ENCODE data around the gene TMEM158.

The TMEM158 gene

DNA sequence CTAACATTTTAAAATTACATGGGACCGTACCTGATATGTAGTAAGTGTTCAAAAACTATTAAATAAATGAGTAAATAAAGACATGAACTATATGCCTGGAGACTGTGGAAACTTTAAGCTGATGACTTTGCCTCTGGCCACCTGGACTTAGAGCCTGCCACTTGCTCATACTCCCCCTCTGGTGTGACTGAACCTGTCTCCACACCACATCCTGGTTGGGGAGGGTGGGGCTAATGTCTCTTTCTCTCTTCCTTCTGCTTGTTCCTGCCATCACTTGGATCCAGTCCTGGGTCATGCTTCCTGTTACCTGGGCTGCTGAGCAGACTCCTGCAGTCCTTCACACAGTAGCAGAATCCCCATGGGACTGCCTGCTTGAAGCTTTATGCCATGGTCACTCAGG is 8.2 kb upstream of the TMEM158 start:
- no peak for DNase-seq (ENCODE audit: low read depth in 3 of 3)

DNA sequence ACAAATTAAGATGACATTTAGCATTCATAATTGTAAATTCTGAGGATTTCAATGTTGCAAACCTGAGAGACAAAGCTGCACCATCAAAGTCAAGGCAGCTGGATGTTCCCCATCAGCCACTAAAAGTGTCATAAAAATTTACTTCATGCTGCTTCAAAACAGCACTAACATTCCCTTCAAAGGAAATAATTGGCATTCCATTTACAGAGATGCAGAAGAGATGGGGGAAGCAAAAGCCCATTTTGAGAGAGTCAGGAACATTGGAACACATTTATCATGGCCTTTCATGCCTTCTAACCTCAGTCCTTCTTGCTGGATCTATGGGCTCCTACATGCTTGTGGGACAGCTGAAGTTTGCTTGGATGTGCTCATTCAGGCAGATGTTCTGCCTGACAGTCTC is 6.4 kb upstream of the TMEM158 start:
- DNase-seq (ENCODE audit: low read depth in 3 of 3), result no peak

GRCh38 chr3:45227946-45228345 is 1.9 kb upstream of the TMEM158 start:
- no peak for DNase-seq (ENCODE audit: low read depth in 3 of 3)

- DNase-seq (ENCODE audit: low read depth in 3 of 3), result no peak
These were observed 1.2 kb upstream of the TMEM158 start for GRCh38 chr3:45227071-45227820.

DNA sequence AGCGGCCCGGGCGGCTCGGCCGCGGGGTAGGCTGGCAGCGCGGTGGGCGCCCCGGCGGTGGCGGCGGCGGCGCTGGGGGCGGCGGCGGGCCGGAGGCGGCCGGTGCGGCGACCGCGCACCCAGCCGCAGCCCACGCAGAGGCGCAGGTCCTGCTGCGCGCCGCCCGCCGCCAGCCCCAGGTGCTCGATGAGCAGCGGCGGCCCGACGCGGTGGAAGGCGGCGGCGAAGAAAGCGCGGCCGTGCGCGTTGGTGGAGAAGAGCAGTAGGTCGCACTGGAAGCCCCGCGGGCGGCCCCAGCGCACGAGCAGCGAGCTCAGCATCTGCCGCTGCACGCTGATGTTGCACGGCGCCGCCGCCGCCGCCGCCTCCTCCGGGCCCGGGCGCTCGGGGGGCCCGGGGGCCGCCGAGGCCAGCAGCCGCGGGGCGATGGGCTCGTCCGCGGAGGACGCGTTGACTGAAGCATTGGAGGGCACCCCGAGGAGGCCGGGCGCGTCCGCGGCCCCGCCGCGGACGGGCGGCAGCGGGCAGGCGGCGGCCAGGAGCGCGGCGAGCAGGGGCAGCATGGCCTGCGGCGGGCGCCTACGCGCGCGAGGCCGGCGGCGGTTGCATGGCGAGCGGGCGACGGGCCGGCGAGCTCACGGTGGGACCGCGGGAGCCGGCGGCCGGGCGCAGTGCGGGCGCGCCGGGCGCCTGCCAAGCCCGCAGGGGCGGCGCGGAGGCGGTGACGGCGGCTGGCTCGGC is 452 bp downstream of the TMEM158 start:
- DNase-seq (ENCODE audit: low read depth in 3 of 3), result peak in 1 of 3 experiments; percentile 41

- peak in 1 of 3 experiments; percentile 22 for DNase-seq (ENCODE audit: low read depth in 3 of 3)
These were observed 1.1 kb downstream of the TMEM158 start for GRCh38 chr3:45224824-45225464.

DNA sequence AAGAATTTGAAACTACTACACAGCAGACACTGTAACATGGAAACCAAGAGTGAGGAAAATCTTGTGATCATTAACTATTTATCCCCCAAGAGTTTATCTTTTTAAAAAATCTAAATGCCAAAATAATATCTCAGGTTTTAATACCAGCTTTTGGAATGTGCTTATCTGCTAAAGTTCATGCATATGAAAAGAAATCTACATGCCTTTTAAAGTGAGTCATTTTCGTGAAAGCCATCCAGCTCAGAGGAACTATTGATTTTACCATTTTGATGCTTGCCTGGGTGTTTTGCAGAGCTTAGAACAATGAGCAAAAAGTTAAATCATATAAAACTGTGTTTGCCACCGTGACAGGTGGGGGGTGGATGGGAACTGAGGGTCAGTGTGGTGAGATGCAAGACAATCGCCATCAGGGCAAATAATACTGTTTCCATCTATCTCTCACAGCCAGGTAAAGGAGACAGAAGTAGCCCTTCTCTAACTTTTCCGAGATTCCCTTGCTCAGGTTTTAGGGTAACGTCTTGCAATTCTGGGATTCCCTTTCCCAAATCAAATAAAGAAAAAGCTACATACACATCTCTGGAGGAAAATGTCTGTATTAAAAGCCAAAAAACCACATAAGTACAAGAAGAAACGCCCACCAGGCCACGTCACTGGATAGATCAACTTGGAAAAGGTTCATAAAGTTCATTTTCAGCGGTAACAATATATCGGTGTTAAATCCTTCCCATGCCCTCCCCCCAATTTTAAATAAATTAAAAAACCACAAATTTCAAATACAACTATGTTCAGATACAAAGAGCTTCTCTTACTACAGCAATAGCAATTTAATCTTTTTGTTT is 2.0 kb downstream of the TMEM158 start:
- DNase-seq (ENCODE audit: low read depth in 3 of 3), result peak in 1 of 3 experiments; percentile 26

- no peak for DNase-seq (ENCODE audit: low read depth in 3 of 3)
These were observed 6.4 kb downstream of the TMEM158 start for GRCh38 chr3:45219694-45220093.

DNA sequence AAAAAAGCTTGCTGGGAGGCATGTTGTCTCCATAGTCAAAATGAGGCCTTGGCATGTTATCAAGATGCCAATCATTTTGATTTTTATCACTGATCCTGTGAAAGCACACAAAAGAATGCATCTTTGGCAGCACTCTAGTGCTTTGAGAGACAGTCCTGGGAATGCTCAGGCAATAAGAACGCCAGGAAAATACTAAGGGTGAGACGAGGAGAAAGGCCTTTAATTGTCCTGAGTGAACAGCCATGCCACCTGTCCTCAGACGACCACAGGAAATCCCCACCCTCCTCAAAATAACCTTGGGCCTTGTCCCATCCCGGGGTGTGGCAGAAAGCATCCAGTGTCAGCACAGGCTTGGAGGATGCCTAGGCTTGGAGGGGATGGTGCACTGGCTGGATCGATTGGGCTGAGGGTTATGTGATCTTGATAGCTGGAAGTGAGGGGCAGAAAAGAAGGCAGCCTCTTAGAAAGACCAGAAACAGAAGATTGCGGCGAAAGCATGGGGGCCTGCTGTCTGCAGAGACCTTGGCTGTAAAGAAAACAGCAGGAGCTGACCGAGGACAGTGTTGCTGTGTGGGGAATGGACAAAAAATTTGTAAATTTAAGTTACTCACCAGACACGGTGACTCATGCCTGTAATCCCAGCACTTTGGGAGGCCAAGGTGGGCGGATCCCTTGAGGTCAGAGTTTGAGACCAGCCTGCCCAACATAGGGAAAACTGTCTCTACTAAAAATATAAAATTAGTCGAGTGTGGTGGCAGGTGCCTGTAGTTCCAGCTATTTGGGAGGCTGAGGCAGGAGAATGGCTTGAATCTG is 7.3 kb downstream of the TMEM158 start:
- no peak for DNase-seq (ENCODE audit: low read depth in 3 of 3)

GRCh38 chr3:45216021-45216609 is 10.0 kb downstream of the TMEM158 start:
- no peak for DNase-seq (ENCODE audit: low read depth in 3 of 3)

GRCh38 chr3:45215466-45215865 is 10.6 kb downstream of the TMEM158 start:
- no peak for DNase-seq (ENCODE audit: low read depth in 3 of 3)

- no peak for DNase-seq (ENCODE audit: low read depth in 3 of 3)
These were observed 11.9 kb downstream of the TMEM158 start for GRCh38 chr3:45214061-45214680.

- DNase-seq (ENCODE audit: low read depth in 3 of 3), result no peak
These were observed 14.0 kb downstream of the TMEM158 start for GRCh38 chr3:45212095-45212468.

- no peak for DNase-seq (ENCODE audit: low read depth in 3 of 3)
These were observed 14.5 kb downstream of the TMEM158 start for GRCh38 chr3:45211466-45212094.

DNA sequence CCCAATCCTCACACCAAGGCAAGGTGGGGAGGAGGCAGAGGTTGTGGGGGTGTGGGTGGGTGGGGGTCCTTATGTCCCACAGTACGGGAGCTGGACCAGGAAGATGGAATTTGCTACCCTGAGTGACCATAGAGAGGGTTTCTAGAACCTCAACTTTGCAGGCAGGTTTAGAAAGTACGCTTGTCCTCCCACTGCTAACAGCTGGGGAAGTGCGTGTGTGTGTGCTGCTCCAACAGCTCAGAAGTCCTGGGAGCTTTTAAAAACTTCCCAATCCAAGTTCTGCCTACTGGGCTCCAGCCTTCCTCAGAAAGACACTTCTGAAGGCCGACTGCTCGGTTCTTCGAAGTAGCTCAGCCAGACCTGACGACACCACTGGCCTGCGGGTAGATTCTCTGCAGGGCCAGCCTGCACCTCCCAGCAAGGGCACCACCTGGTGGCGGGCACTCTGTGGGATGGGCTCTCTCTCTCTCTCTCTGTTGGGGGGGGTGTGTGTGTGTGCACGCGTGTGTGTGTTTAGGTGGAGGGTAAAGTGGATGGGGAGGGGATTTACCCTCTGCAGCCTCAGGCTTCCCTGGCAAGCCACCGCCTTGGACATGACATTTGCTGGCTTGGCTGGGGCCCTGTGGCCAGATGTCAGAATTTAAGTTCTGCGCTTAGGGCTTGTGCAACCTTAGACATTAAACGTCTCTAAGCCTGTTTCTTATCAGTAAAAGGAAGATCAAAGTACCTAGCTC is 15.6 kb downstream of the TMEM158 start:
- DNase-seq (ENCODE audit: low read depth in 3 of 3), result peak; percentile 58 to 76 (median 62)

GRCh38 chr3:45209526-45209925 is 16.6 kb downstream of the TMEM158 start:
- no peak for DNase-seq (ENCODE audit: low read depth in 3 of 3)

DNA sequence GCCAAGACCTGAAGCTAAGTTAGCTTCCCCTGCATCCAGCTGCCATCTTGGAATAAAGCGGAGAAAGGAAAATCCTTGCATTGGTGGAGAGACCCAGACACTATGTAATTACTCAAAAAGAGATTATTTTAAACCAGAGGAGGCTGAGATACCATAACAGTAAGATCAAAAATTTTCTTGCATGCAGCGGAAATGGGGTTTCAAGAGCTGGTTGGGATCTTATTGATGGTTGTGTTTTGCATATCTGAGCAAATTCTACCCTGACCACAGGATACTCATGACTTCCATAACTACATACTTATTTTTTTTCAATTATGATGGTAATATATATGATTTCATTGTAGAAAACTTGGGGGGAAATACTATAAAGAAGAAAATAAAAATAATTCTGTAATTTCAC is 17.5 kb downstream of the TMEM158 start:
- no peak for DNase-seq (ENCODE audit: low read depth in 3 of 3)

DNA sequence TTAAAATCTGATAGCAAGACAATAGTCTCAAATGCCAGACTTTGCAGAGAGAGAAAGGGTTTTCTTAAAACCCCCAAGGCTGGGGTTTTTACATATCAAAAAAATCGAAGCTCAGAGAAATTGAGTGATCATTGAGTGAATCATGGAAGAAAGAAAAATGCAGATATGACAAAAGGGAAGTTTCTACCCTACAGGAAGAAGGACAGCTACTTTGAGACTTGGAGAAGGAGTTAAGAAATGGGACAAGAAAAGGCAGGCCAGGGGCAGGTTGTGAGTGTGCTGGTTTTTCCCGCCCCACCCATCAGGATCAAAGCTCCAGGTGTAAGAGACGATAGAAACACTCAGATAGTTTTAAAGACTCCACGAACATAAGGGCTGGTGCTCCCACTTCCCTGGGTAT is 18.6 kb downstream of the TMEM158 start:
- no peak for DNase-seq (ENCODE audit: low read depth in 3 of 3)

DNA sequence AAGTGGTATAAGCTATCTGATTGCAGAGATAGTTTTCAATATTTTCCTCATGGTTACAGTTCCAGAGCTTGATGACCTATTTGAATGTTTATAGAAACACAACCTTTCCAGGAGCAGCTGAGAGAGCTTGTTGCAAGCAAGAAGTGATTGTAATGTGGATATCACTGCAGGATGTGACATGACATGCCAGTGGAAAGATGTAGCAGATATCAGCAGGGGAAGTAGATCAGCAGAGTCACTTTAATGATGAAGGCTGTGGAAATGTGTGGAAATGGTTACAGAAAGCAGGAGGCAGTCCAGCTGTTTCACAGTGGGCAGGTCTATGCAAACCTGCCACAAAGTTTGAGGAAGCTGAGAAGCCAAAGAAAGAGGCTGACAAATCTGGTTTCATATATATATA is 21.0 kb downstream of the TMEM158 start:
- DNase-seq (ENCODE audit: low read depth in 3 of 3), result no peak
